ENCODE measurements around the gene DHRS11.

DHRS11 gene

GRCh38 chr17:36590082-36590481 is 1.6 kb upstream of the DHRS11 start:
- Histone ChIP-seq H4K20me1 (ENCODE audit: insufficient read depth) (no peaks in the 10 kb centered on the region), H3K36me3 (ENCODE audit: insufficient read depth) (peaks cover 12% of the 10 kb centered on the region; the same call in 1 of the 2 replicates), H3K9ac (no peak overlapping the region), H3K27me3 (ENCODE audit: insufficient read depth, low read depth) (no peaks in the 10 kb centered on the region), H2AFZ (ENCODE audit: low read depth) (no peak overlapping the region), H3K79me2 (ENCODE audit: insufficient read depth, low read depth) (0 out of 2 replicates have a peak, but pooled peaks cover 3% of the 10 kb centered on the region), H3K4me3 (IDR thresholded peaks at IDR 0.05; ENCODE audit: insufficient read depth, low read depth, low read length) (no peak overlapping the region), H3K4me1 (ENCODE audit: low read depth, poor library complexity, severe bottlenecking) (peaks cover 37% of the 10 kb centered on the region), H3K27ac (peak overlapping the region; percentile 31; the same call in 1 of the 2 replicates), H3K4me2 (peak overlapping the region; percentile 93)
- TF ChIP-seq CTCF (conservative IDR thresholded peaks at IDR 0.05; ENCODE audit: low read depth, low read length), result no peak

GRCh38 chr17:36592316-36592715 is 637 bp downstream of the DHRS11 start:
- H3K27me3 ChIP-seq (ENCODE audit: insufficient read depth, low read depth), result no peaks in the 10 kb centered on the region
- H3K27ac ChIP-seq, result no peak overlapping the region
- H4K20me1 ChIP-seq (ENCODE audit: insufficient read depth), result no peaks in the 10 kb centered on the region
- peaks cover 5% of the 10 kb centered on the region; the same call in 1 of the 2 replicates for H3K36me3 ChIP-seq (ENCODE audit: insufficient read depth)
- H3K4me1 ChIP-seq (ENCODE audit: low read depth, poor library complexity, severe bottlenecking), result peaks cover 37% of the 10 kb centered on the region
- H3K79me2 ChIP-seq (ENCODE audit: insufficient read depth, low read depth), result 0 out of 2 replicates have a peak, but pooled peaks cover 3% of the 10 kb centered on the region
- H3K4me3 ChIP-seq (IDR thresholded peaks at IDR 0.05; ENCODE audit: insufficient read depth, low read depth, low read length), result no peak overlapping the region
- peak overlapping the region; percentile 69; the same call in 1 of the 2 replicates for H3K9ac ChIP-seq
- peak overlapping the region; percentile 93 for H3K4me2 ChIP-seq
- peak overlapping the region; percentile 82 for H2AFZ ChIP-seq (ENCODE audit: low read depth)
- no peak for TF ChIP-seq CTCF (conservative IDR thresholded peaks at IDR 0.05; ENCODE audit: low read depth, low read length)

- no peak overlapping the region for H3K27ac ChIP-seq
- H3K36me3 ChIP-seq (ENCODE audit: insufficient read depth), result no peaks in the 10 kb centered on the region; the same call in 1 of the 2 replicates
- no peak overlapping the region for H3K4me3 ChIP-seq (IDR thresholded peaks at IDR 0.05; ENCODE audit: insufficient read depth, low read depth, low read length)
- H3K79me2 ChIP-seq (ENCODE audit: insufficient read depth, low read depth), result 0 out of 2 replicates have a peak, but pooled peaks cover 3% of the 10 kb centered on the region
- no peaks in the 10 kb centered on the region for H3K27me3 ChIP-seq (ENCODE audit: insufficient read depth, low read depth)
- no peak for TF ChIP-seq CTCF (conservative IDR thresholded peaks at IDR 0.05; ENCODE audit: low read depth, low read length)
- H3K9ac ChIP-seq, result peak overlapping the region; percentile 69; the same call in 1 of the 2 replicates
- peak overlapping the region; percentile 82; the same call in 1 of the 2 replicates for H2AFZ ChIP-seq (ENCODE audit: low read depth)
- peak overlapping the region; percentile 93 for H3K4me2 ChIP-seq
- H3K4me1 ChIP-seq (ENCODE audit: low read depth, poor library complexity, severe bottlenecking), result peaks cover 37% of the 10 kb centered on the region
- no peaks in the 10 kb centered on the region for H4K20me1 ChIP-seq (ENCODE audit: insufficient read depth)
These were observed 1.1 kb downstream of the DHRS11 start for GRCh38 chr17:36592716-36593321.

- Histone ChIP-seq H3K4me3 (IDR thresholded peaks at IDR 0.05; ENCODE audit: insufficient read depth, low read depth, low read length) (no peak overlapping the region), H3K27ac (no peak overlapping the region), H3K4me1 (ENCODE audit: low read depth, poor library complexity, severe bottlenecking) (peaks cover 33% of the 10 kb centered on the region), H3K36me3 (ENCODE audit: insufficient read depth) (no peaks in the 10 kb centered on the region; the same call in 1 of the 2 replicates), H3K79me2 (ENCODE audit: insufficient read depth, low read depth) (0 out of 2 replicates have a peak, but pooled peaks cover 3% of the 10 kb centered on the region), H2AFZ (ENCODE audit: low read depth) (no peak overlapping the region), H3K27me3 (ENCODE audit: insufficient read depth, low read depth) (no peaks in the 10 kb centered on the region), H3K9ac (no peak overlapping the region), H4K20me1 (ENCODE audit: insufficient read depth) (no peaks in the 10 kb centered on the region), H3K4me2 (no peak overlapping the region)
- TF ChIP-seq CTCF (conservative IDR thresholded peaks at IDR 0.05; ENCODE audit: low read depth, low read length), result no peak
These were observed 2.1 kb downstream of the DHRS11 start for GRCh38 chr17:36593656-36594316.

Measured in KMS-11 (cell line).